BLaER1 treated with 17β-estradiol and CSF1 and Interleukin-3, amounts not matched to agents 10 nM and 100 nM (cell line): ENCODE results near the gene RPS2.
A peak's percentile ranks its signal among the peaks of the same experiment; 100 is the strongest.
"Not testable (repeated sequence)": the region's sequence is repeated elsewhere in the genome, so short reads cannot be mapped to it uniquely, and the experiment has no call there.

ENCODE experiments used
- H3K27ac ChIP-seq, 11 experiments: shearing (Covaris generic); formaldehyde crosslinking; 2 replicates each; pipeline ENCODE4 v1.8.1; 2022
- H3K27me3 ChIP-seq, 11 experiments: shearing (Covaris generic); formaldehyde crosslinking; 2 replicates each; pipeline ENCODE4 v1.8.1; 2022
- H3K36me3 ChIP-seq, 11 experiments: shearing (Covaris generic); formaldehyde crosslinking; 2 replicates each; pipeline ENCODE4 v1.8.1; 2022
- H3K4me1 ChIP-seq, 10 experiments: shearing (Covaris generic); formaldehyde crosslinking; 2 replicates each; pipeline ENCODE4 v1.8.1; 2022
- H3K4me2 ChIP-seq, 11 experiments: shearing (Covaris generic); formaldehyde crosslinking; 2 replicates each; pipeline ENCODE4 v1.8.1; 2022
- H3K4me3 ChIP-seq, 10 experiments: shearing (Covaris generic); formaldehyde crosslinking; 2 replicates each; pipeline ENCODE4 v1.8.1; 2022
- H3K9ac ChIP-seq, 11 experiments: shearing (Covaris generic); formaldehyde crosslinking; 2 replicates each; pipeline ENCODE4 v1.8.1; 2022
- H3K9me3 ChIP-seq, 11 experiments: shearing (Covaris generic); formaldehyde crosslinking; replicated peaks in 1 of 11; 2 replicates each; pipeline ENCODE4 v1.8.1; 2022
- H4K20me1 ChIP-seq, 11 experiments: shearing (Covaris generic); formaldehyde crosslinking; 2 replicates each; pipeline ENCODE4 v1.8.1; 2022
- Cebpa-rat ChIP-seq, 11 experiments: shearing (Covaris generic); IDR thresholded peaks; 2 replicates each; pipeline ENCODE4 v1.8.1; 2022

Gene RPS2

DNA sequence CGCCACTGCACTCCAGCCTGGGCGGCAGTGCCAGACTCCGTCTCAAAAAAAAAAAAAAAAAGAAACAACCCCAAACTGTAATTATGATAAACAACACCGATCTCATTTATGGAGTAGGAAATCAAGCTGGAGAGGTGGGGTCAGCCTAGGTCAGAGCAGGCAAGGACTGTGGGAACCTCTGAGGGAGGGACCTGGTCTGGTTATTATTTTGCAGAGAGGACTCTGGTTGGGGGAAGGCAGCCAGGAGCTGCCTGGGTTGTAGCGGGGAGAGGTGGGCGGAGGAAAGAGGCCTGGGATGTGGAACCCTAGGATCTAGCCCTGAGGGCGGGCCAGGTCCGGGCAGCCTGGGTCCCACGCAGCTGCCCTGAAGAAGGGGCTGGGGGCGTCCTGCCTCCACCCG, 35.5 kb downstream of the RPS2 start:
- peaks cover 0 to 16% (median 5%) of the 10 kb centered on the region in 10 experiments; a peak in 9 of 20 replicates for H3K4me1 ChIP-seq
- peak overlapping the region; percentile 61 to 80 (median 77) for H3K9ac ChIP-seq
- peaks cover 0 to 9% (median 0%) of the 10 kb centered on the region in 11 experiments; a peak in 3 of 22 replicates for H4K20me1 ChIP-seq
- H3K36me3 ChIP-seq: no peaks in the 10 kb centered on the region
- no peaks in the 10 kb centered on the region for H3K9me3 ChIP-seq
- no peak for TF ChIP-seq Cebpa-rat (IDR thresholded peaks at IDR 0.05)
- peaks cover 7 to 15% (median 9%) of the 10 kb centered on the region in 11 experiments for H3K27me3 ChIP-seq
- peak overlapping the region; percentile 27 to 71 (median 54); a peak in 18 of 22 replicates for H3K27ac ChIP-seq
- peak overlapping the region; percentile 48 to 70 (median 59) for H3K4me3 ChIP-seq
- peak overlapping the region; percentile 64 to 90 (median 74) for H3K4me2 ChIP-seq

DNA sequence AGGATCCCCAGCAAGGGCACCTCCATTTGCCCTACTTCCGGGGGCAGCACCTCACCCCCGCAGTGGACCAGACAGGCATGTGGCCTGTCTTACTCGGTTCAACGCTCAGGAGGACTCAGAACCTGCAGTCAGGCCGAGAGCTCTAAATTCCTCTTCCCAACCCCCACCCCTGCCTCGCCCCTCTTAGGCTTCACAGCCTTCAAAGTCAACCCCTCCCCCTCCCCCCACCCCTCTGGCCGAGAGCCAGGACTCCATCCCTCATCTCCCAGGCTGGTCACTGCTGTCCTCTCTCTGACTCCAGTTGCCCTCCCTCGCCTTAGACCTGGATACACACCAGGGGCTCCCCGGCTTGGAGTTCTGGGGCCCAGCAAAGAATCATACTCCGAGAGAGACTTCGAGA, 38.4 kb downstream of the RPS2 start:
- Histone ChIP-seq H3K9ac (no peak overlapping the region), H3K9me3 (0 out of 22 replicates have a peak, but pooled peaks cover 0 to 5% (median 0%) of the 10 kb centered on the region in 11 experiments)

DNA sequence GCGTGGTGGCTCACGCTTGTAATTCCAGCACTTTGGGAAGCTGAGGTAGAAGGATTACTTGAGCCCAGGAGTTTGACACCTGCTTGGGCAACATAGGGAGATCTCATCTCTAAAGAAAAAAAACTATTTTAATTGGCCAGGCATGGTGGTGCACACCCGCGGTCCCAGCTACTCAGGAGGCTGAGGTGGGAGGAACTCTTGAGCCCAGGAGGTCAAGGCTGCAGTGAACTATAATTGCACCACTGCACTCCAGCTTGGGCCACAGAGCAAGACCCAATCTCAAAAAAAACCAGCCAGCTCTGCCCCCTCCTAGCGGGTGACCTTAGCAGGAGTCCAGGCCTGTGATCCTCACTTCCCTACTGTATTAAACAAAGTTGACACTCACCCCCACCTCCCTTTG, 40.5 kb downstream of the RPS2 start:
- Histone ChIP-seq H3K4me3 (no peak overlapping the region), H3K4me2 (peak overlapping the region in 9 of 11 experiments; percentile 4 to 61 (median 19); a peak in 7 of 22 replicates), H4K20me1 (peaks cover 0 to 33% (median 8%) of the 10 kb centered on the region in 11 experiments; a peak in 11 of 22 replicates), H3K36me3 (no peaks in the 10 kb centered on the region), H3K27ac (no peak overlapping the region), H3K9me3 (0 out of 22 replicates have a peak, but pooled peaks cover 0 to 5% (median 0%) of the 10 kb centered on the region in 11 experiments), H3K27me3 (peaks cover 57 to 65% (median 59%) of the 10 kb centered on the region in 11 experiments), H3K9ac (peak overlapping the region in 2 of 11 experiments; percentile 19 to 31; a peak in 1 of 22 replicates), H3K4me1 (peaks cover 0 to 13% (median 7%) of the 10 kb centered on the region in 10 experiments; a peak in 14 of 20 replicates)
- no peak for TF ChIP-seq Cebpa-rat (IDR thresholded peaks at IDR 0.05)

More for the DNA sequence above, 38.4 kb downstream of the RPS2 start:
- no peaks in the 10 kb centered on the region for H3K36me3 ChIP-seq
- TF ChIP-seq Cebpa-rat (IDR thresholded peaks at IDR 0.05): no peak
- H3K4me3 ChIP-seq: no peak overlapping the region
- no peak overlapping the region for H3K27ac ChIP-seq
- H3K27me3 ChIP-seq: peaks cover 35 to 43% (median 38%) of the 10 kb centered on the region in 11 experiments
- peaks cover 0 to 15% (median 8%) of the 10 kb centered on the region in 10 experiments; a peak in 14 of 20 replicates for H3K4me1 ChIP-seq
- H4K20me1 ChIP-seq: peaks cover 0 to 12% (median 0%) of the 10 kb centered on the region in 11 experiments; a peak in 1 of 22 replicates
- H3K4me2 ChIP-seq: no peak overlapping the region

DNA sequence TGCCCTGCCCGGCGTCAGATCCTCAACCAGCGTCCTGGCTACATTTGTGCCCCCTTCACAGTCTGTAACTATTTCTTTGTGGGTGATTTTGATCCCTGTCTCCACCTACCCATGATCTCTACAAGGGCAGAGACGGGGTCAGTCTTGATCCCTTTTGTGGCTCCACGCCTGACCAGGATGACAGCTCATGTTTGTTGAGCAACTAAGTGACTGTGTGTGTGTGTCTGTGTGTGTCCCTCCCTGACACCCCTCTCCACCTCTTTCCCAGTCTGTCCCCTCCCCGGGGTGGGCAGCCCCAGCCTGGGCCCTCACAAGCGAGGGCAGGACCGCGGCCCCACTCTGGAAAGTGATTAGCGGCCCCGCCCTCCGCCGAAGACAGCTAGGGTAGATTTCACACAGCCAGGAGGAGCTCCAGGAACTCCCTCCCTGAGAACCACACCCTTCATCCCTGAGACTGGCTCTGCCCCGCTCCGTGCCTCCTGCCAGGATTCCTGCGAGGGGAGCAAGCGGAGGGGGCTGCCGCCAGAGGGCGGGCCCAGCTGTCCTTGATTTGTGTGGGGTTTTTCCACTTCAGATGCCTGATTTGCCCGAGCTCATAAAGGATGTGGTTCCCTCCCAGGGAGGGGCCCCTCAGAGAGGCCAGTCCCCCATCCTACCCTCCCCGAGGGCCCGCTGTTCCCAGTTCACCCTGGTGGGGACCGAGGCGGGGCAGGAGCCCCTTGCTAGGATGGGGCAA, 41.2 kb downstream of the RPS2 start:
- Histone ChIP-seq H3K9ac (peak overlapping the region in 3 of 11 experiments; percentile 19 to 44 (median 31); a peak in 1 of 22 replicates), H3K9me3 (0 out of 22 replicates have a peak, but pooled peaks cover 0 to 5% (median 0%) of the 10 kb centered on the region in 11 experiments), H3K36me3 (no peaks in the 10 kb centered on the region), H3K27ac (no peak overlapping the region), H4K20me1 (peaks cover 0 to 37% (median 13%) of the 10 kb centered on the region in 11 experiments; a peak in 11 of 22 replicates), H3K27me3 (peaks cover 63 to 71% (median 66%) of the 10 kb centered on the region in 11 experiments), H3K4me1 (peaks cover 0 to 13% (median 6%) of the 10 kb centered on the region in 10 experiments; a peak in 11 of 20 replicates), H3K4me3 (no peak overlapping the region), H3K4me2 (peak overlapping the region in 9 of 11 experiments; percentile 4 to 61 (median 19); a peak in 10 of 22 replicates)
- TF ChIP-seq Cebpa-rat (IDR thresholded peaks at IDR 0.05): no peak

DNA sequence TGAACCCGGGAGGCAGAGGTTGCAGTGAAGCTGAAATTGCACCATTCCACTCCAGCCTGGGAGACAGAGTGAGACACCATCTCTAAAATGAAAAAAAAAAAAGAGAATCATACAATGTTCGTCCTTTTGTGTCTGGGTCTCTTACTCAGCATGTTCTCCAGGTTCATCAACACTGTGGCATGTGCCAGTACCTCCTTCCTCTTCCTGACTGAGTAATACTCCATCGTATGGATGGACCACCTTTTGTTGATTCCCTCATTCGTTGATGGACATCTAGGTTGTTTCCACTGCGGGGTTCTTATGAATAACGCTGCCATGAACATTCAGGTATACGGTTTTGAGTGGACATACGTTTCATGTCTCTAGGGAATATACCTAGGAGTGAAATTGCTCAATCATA, 42.3 kb downstream of the RPS2 start:
- H3K4me2 ChIP-seq: no peak overlapping the region
- no peak overlapping the region for H3K27ac ChIP-seq
- H4K20me1 ChIP-seq: peaks cover 0 to 44% (median 13%) of the 10 kb centered on the region in 11 experiments; a peak in 12 of 22 replicates
- no peak for TF ChIP-seq Cebpa-rat (IDR thresholded peaks at IDR 0.05)
- H3K9ac ChIP-seq: no peak overlapping the region
- no peak overlapping the region for H3K4me3 ChIP-seq
- H3K4me1 ChIP-seq: peaks cover 0 to 13% (median 6%) of the 10 kb centered on the region in 10 experiments; a peak in 11 of 20 replicates
- H3K36me3 ChIP-seq: no peaks in the 10 kb centered on the region
- 0 out of 22 replicates have a peak, but pooled peaks cover 0 to 5% (median 0%) of the 10 kb centered on the region in 11 experiments for H3K9me3 ChIP-seq
- H3K27me3 ChIP-seq: peaks cover 73 to 82% (median 77%) of the 10 kb centered on the region in 11 experiments

DNA sequence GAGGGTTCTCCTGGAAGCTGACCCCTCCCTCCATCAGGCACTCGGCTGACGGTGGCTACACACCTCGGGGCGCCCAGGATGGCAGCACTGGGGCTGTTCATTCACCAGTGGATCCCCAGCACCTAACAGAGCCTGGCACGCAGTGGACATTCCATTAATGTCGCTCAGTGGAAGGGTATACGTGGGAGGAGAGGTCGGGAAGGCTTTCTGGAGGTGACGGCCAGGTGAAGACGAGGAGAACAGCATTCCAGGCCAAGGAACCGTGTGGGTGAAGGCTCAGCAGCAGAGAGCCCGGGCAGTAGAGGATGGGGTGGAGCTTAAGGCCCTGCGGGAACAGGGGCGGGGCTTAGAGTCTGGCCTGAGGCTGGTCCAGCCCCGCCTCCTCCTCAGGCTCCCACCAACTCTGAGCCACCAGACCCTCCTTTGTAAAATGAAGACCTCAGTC, 43.9 kb downstream of the RPS2 start:
- Histone ChIP-seq H4K20me1 (peaks cover 0 to 48% (median 17%) of the 10 kb centered on the region in 11 experiments; a peak in 12 of 22 replicates), H3K4me3 (no peak overlapping the region), H3K27me3 (peaks cover 89 to 98% (median 93%) of the 10 kb centered on the region in 11 experiments), H3K27ac (no peak overlapping the region), H3K4me2 (0 out of 22 replicates have a peak overlapping the region, but pooled peaks of 1 of the 11 experiments have one; percentile 3), H3K4me1 (peaks cover 0 to 13% (median 6%) of the 10 kb centered on the region in 10 experiments; a peak in 11 of 20 replicates), H3K9me3 (0 out of 22 replicates have a peak, but pooled peaks cover 0 to 5% (median 0%) of the 10 kb centered on the region in 11 experiments), H3K36me3 (no peaks in the 10 kb centered on the region), H3K9ac (no peak overlapping the region)
- TF ChIP-seq Cebpa-rat (IDR thresholded peaks at IDR 0.05): no peak

DNA sequence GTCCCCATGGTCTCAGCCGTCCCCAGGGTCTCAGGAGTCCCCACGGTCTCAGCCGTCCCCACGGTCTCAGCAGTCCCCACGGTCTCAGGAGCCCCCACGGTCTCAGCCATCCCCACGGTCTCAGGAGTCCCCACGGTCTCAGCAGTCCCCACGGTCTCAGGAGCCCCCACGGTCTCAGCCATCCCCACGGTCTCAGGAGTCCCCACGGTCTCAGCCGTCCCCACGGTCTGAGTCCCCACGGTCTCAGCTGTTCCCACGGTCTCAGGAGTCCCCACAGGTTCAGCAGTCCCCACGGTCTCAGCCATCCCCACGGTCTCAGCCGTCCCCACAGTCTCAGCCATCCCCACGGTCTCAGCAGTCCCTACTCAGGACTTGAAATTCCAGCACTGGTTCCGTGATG, 44.5 kb downstream of the RPS2 start:
- H3K36me3 ChIP-seq, H3K9me3 ChIP-seq, H3K4me2 ChIP-seq, H3K27ac ChIP-seq, H3K9ac ChIP-seq, H3K4me3 ChIP-seq: not testable (repeated sequence)
- Histone ChIP-seq H3K27me3 (peaks cover 93 to 100% (median 99%) of the 10 kb centered on the region in 11 experiments), H3K4me1 (peaks cover 0 to 13% (median 6%) of the 10 kb centered on the region in 10 experiments; a peak in 11 of 20 replicates), H4K20me1 (peaks cover 0 to 48% (median 17%) of the 10 kb centered on the region in 11 experiments; a peak in 12 of 22 replicates)

DNA sequence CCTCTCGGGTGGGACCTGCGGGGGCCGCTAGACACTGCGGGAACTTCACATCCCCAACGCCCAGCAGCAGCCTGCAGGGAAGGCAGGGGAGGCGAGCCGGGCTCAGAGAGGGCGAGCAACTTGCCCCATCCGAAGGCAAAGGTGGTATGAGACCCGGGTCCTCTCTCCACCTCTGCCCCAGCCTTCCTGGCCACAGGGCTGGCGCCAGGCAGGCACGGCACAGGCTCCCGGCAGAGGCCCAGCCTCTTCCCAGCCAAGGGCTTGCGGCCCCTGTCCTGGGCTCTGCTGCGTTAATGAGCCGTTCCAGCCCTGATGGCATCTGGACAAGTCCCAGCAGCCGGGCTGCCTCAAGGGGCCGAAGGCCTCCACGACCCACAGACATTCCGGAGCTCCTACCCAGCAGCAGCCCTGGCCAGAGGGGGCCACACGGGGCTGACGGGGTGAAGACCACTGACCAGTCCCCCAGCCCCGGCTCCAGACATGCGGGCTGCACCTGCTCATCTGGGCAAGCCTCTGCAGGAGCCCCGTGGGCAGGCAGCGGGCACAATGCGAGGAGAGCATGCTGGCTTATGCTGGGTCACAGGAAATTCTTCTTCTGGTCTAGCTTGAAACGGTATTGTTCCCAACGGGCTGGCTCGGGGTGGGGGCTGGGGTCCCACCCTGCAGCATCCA, 45.2 kb downstream of the RPS2 start:
- TF ChIP-seq Cebpa-rat (IDR thresholded peaks at IDR 0.05): no peak
- Histone ChIP-seq H3K27ac (no peak overlapping the region), H3K4me2 (no peak overlapping the region), H3K27me3 (peaks cover 96 to 100% (median 100%) of the 10 kb centered on the region in 11 experiments), H3K4me1 (peaks cover 0 to 13% (median 6%) of the 10 kb centered on the region in 10 experiments; a peak in 11 of 20 replicates), H3K9me3 (0 out of 22 replicates have a peak, but pooled peaks cover 0 to 5% (median 0%) of the 10 kb centered on the region in 11 experiments), H4K20me1 (peaks cover 0 to 45% (median 17%) of the 10 kb centered on the region in 11 experiments; a peak in 12 of 22 replicates), H3K4me3 (no peak overlapping the region), H3K9ac (no peak overlapping the region), H3K36me3 (no peaks in the 10 kb centered on the region)
